Adrenal gland (tissue), 12 donors: Measurements from ENCODE around the gene DHRS4L2. TPM values are rescaled to one million over a fixed set of nuclear protein-coding genes. Genes with fewer than 3 reads are reported as not detected.
A peak's percentile ranks its signal among the peaks of the same experiment; 100 is the strongest.
"Not testable (repeated sequence)": the region's sequence is repeated elsewhere in the genome, so short reads cannot be mapped to it uniquely, and the experiment has no call there.

Experiments
- DNase-seq, 7 donors: peaks; one replicate each; pipeline ENCODE4 v3.0.0-alpha.2; 2019 to 2020
- H3K27ac ChIP-seq, 5 donors: fragments of 200-600 bp; sonication (generic) in 4 of 5; 1 replicate in 3 of 5; 2 replicates in 2 of 5; pipeline versions ENCODE4 v1.5.1 to v1.8.0; 2016 to 2020; ENCODE audit warnings: mild to moderate bottlenecking in 1 of 5
- H3K27me3 ChIP-seq: fragments of 200-600 bp; 2 replicates; pipeline ENCODE4 v1.8.0; 2021
- H3K36me3 ChIP-seq, 2 donors: fragments of 200-600 bp; replicated peaks in 1 of 2; 1 replicate in 1 of 2; 2 replicates in 1 of 2; pipeline versions ENCODE4 v1.5.1 to v1.8.0; 2018 to 2022
- H3K4me1 ChIP-seq, 2 donors: fragments of 200-600 bp; replicated peaks in 1 of 2; 1 replicate in 1 of 2; 2 replicates in 1 of 2; pipeline versions ENCODE4 v1.5.1 to v1.8.0; 2018 to 2021
- H3K4me3 ChIP-seq, 4 donors: fragments of 200-600 bp; sonication (generic) in 3 of 4; one replicate each; pipeline ENCODE4 v1.5.1; 2016 to 2018
- H3K9me3 ChIP-seq, 3 donors: fragments of 200-600 bp; sonication (generic) in 1 of 3; replicated peaks in 1 of 3; 1 replicate in 2 of 3; 2 replicates in 1 of 3; pipeline versions ENCODE4 v1.5.1 to v1.8.0; 2016 to 2021
- CTCF ChIP-seq, 6 experiments: fragments of 450-650 bp in 4 of 6; fragments of 200-600 bp in 2 of 6; sonication (generic) in 1 of 6; IDR thresholded peaks; 1 replicate in 5 of 6; 2 replicates in 1 of 6; pipeline versions ENCODE4 v1.5.1 to v1.8.0; 2016 to 2021; ENCODE audit warnings: antibody characterized with exemption in 6 of 6, mild to moderate bottlenecking in 2 of 6, moderate library complexity in 1 of 6
- POLR2A ChIP-seq, 2 donors: fragments of 450-650 bp; IDR thresholded peaks; one replicate each; pipeline ENCODE4 v1.6.1; 2017; ENCODE audit warnings: antibody characterized with exemption in 2 of 2, mild to moderate bottlenecking in 2 of 2, moderate library complexity in 1 of 2
- WGBS, 4 donors: extraction: QIAGEN DNeasy Blood & Tissue Kit in 2 of 4; methylation state at CpG; one replicate each; pipeline versions ENCODE4 v1.1.5 to v1.1.7; 2013 to 2017; 5-methylcytosine and 5-hydroxymethylcytosine counted together
- intact Hi-C, 2 donors: fragments of 100-400 bp; cut with DNase I; formaldehyde crosslinking; loops; one replicate each; pipeline versions ENCODE4 v1.14.1 to v1.15.0; 2022 to 2023
- polyA plus RNA-seq, 3 donors: library from polyadenylated mRNA; stranded (reverse); fragments of 200-250 nt in 2 of 3; fragments of 350-450 nt in 1 of 3; fragmentation: Illumina TruSeq in 1 of 3; extraction: RNeasy Lipid Tissue Mini Kit (QIAGEN cat#74804) in 1 of 3; gene quantifications; one replicate each; pipeline ENCODE4 v1.2.3, GENCODE V29; 2013 to 2014
- total RNA-seq, 9 donors: library from RNA; depleted of rRNA in 4 of 9; stranded (reverse); fragments of >200 nt in 4 of 9; fragments of 120-200 nt in 1 of 9; fragmentation: NEBNext Ultra II Directional in 1 of 9; extraction: Animal tissue kit (Norgen Biotek cat#: 25700) in 1 of 9; gene quantifications; one replicate each; pipeline versions ENCODE4 v1.1.0 to v1.2.4, GENCODE V29; 2013 to 2023
- donor health status: healthy with polysubstance abuse.
- donor health status: Bipolar disorder and iron deficiency.
- donor health status: DM: yes; HTN: yes; CAD: no.
- donor health status: DM: no; HTN: no; CAD: no.
- donor health status: DM: no; HTN: no; CAD: no.
- donor health status: DM: yes; HTN: yes; CAD: no.

DHRS4L2 gene
- total and polyA plus RNA-seq, 12 donors: 14.8 to 56.4 (median 37.3) TPM

GRCh38 chr14:24038686-24039085 is 50.0 kb downstream of the DHRS4L2 start:
- H3K27ac ChIP-seq: no peak overlapping the region
- H3K4me1 ChIP-seq: no peaks in the 10 kb centered on the region
- intact Hi-C loops: no loop called here
- H3K4me3 ChIP-seq: no peak overlapping the region
- WGBS, 4 donors: 54 to 71% (median 68%) methylated on average over 2 of the region's 2 CpGs
- no peaks in the 10 kb centered on the region for H3K27me3 ChIP-seq
- no peak for DNase-seq
- no peaks in the 10 kb centered on the region for H3K9me3 ChIP-seq
- TF ChIP-seq POLR2A (IDR thresholded peaks at IDR 0.05): no peak
- TF ChIP-seq CTCF (IDR thresholded peaks at IDR 0.05): no peak
- H3K36me3 ChIP-seq: no peaks in the 10 kb centered on the region

- no peak for TF ChIP-seq POLR2A (IDR thresholded peaks at IDR 0.05)
- no peak for TF ChIP-seq CTCF (IDR thresholded peaks at IDR 0.05)
- WGBS, 4 donors: 55 to 71% (median 59%) methylated on average over 2 of the region's 2 CpGs
- H3K4me1 ChIP-seq: no peaks in the 10 kb centered on the region
- no peak overlapping the region for H3K27ac ChIP-seq
- H3K27me3 ChIP-seq: no peaks in the 10 kb centered on the region
- no peak overlapping the region for H3K4me3 ChIP-seq
- no peaks in the 10 kb centered on the region for H3K9me3 ChIP-seq
- DNase-seq: no peak
- intact Hi-C loops: no loop called here
- no peaks in the 10 kb centered on the region for H3K36me3 ChIP-seq
Observed at GRCh38 chr14:24040692-24041091, 52.0 kb downstream of the DHRS4L2 start.

GRCh38 chr14:24042746-24043145 is 54.0 kb downstream of the DHRS4L2 start:
- no peaks in the 10 kb centered on the region for H3K4me1 ChIP-seq
- intact Hi-C loops: no loop called here
- no peak for DNase-seq
- no peak overlapping the region for H3K27ac ChIP-seq
- no peaks in the 10 kb centered on the region for H3K36me3 ChIP-seq
- no peak overlapping the region for H3K4me3 ChIP-seq
- 47 to 52% (median 50%) methylated on average over 5 of the region's 5 CpGs for WGBS, 4 donors
- H3K27me3 ChIP-seq: no peaks in the 10 kb centered on the region
- no peaks in the 10 kb centered on the region for H3K9me3 ChIP-seq
- no peak for TF ChIP-seq CTCF (IDR thresholded peaks at IDR 0.05)
- TF ChIP-seq POLR2A (IDR thresholded peaks at IDR 0.05): no peak

GRCh38 chr14:24049002-24049401 is 60.3 kb downstream of the DHRS4L2 start:
- H3K4me3 ChIP-seq, H3K27me3 ChIP-seq, H3K9me3 ChIP-seq, DNase-seq, H3K27ac ChIP-seq, H3K36me3 ChIP-seq, intact Hi-C loops: not testable (repeated sequence)
- 63 to 77% (median 72%) methylated on average over 2 of the region's 2 CpGs for WGBS, 4 donors
- H3K4me1 ChIP-seq: peaks cover 13 to 16% of the 10 kb centered on the region in 2 donors

- not testable (repeated sequence) for H3K27ac ChIP-seq
- 70 to 79% (median 73%) methylated on average over 8 of the region's 8 CpGs for WGBS, 4 donors
Observed at GRCh38 chr14:24050753-24051152, 62.0 kb downstream of the DHRS4L2 start.

More at GRCh38 chr14:24050753-24051152, 62.0 kb downstream of the DHRS4L2 start:
- H3K36me3 ChIP-seq, H3K9me3 ChIP-seq, H3K27me3 ChIP-seq, H3K4me3 ChIP-seq: not testable (repeated sequence)
- intact Hi-C loops: loop anchor here in 1 of 2 donors (10.0 kb wide), 1 partner anchor 244 kb away; the partner anchor contains the start of genes DHRS1 and NOP9
- DNase-seq: peak in 2 of 7 donors; percentile 11 to 37
- peaks cover 13 to 16% of the 10 kb centered on the region in 2 donors for H3K4me1 ChIP-seq
